Endothelial cell (in vitro differentiated cells): Measurements from ENCODE around the gene DHX9. TPM values are rescaled to one million over a fixed set of nuclear protein-coding genes. Genes with fewer than 3 reads are reported as not detected.

Experiments
- DNase-seq: peaks from one replicate; pipeline ENCODE4 v3.0.0; 2021; ENCODE audit warnings: low spot score
- H3K27ac Mint-ChIP-seq: one replicate; pipeline ENCODE4 v1.8.0; 2021; ENCODE audit warnings: mixed read lengths, inconsistent platforms; ENCODE audit not compliant: unreplicated experiment
- H3K27me3 Mint-ChIP-seq: one replicate; pipeline ENCODE4 v1.8.0; 2021; ENCODE audit warnings: mild to moderate bottlenecking, moderate library complexity, mixed read lengths, inconsistent platforms; ENCODE audit not compliant: unreplicated experiment
- H3K36me3 Mint-ChIP-seq: one replicate; pipeline ENCODE4 v1.8.0; 2021; ENCODE audit warnings: mild to moderate bottlenecking, low read depth, mixed read lengths, inconsistent platforms; ENCODE audit not compliant: unreplicated experiment
- H3K4me1 Mint-ChIP-seq: one replicate; pipeline ENCODE4 v1.8.0; 2021; ENCODE audit warnings: mild to moderate bottlenecking, mixed read lengths, inconsistent platforms; ENCODE audit not compliant: unreplicated experiment
- H3K4me3 Mint-ChIP-seq: one replicate; pipeline ENCODE4 v1.8.0; 2021; ENCODE audit warnings: mild to moderate bottlenecking, mixed read lengths, inconsistent platforms; ENCODE audit not compliant: unreplicated experiment
- H3K9me3 Mint-ChIP-seq: one replicate; pipeline ENCODE4 v1.8.0; 2021; ENCODE audit warnings: mixed read lengths, inconsistent platforms; ENCODE audit not compliant: unreplicated experiment
- CTCF ChIP-seq: fragments of 200-600 bp; sonication (generic); IDR thresholded peaks from one replicate; pipeline ENCODE4 v1.5.0; 2021; ENCODE audit warnings: antibody characterized with exemption; ENCODE audit not compliant: unreplicated experiment
- total RNA-seq: library from RNA; stranded (reverse); fragmentation: NEBNext Ultra II Directional; extraction: Animal tissue kit (Norgen Biotek cat#: 25700); gene quantifications from one replicate; pipeline ENCODE4 v1.2.1, GENCODE V29; 2021; ENCODE audit not compliant: unreplicated experiment

DHX9 gene
- total RNA-seq, 1 donor from 2014 or later = 182 TPM

GRCh38 chr1:182795563-182796228 lies 43.5 kb upstream of the DHX9 start:
- TF ChIP-seq CTCF = no peak
- H3K27ac Mint-ChIP-seq = no peak overlapping the region
- no peaks in the 10 kb centered on the region for H3K9me3 Mint-ChIP-seq
- H3K36me3 Mint-ChIP-seq = no peaks in the 10 kb centered on the region
- no peaks in the 10 kb centered on the region for H3K27me3 Mint-ChIP-seq
- peaks cover 4% of the 10 kb centered on the region for H3K4me1 Mint-ChIP-seq
- no peak for DNase-seq
- H3K4me3 Mint-ChIP-seq = no peak overlapping the region

GRCh38 chr1:182802006-182802803 lies 36.9 kb upstream of the DHX9 start:
- no peak for TF ChIP-seq CTCF
- no peak for DNase-seq
- H3K27me3 Mint-ChIP-seq = no peaks in the 10 kb centered on the region
- H3K27ac Mint-ChIP-seq = no peak overlapping the region
- no peaks in the 10 kb centered on the region for H3K4me1 Mint-ChIP-seq
- H3K36me3 Mint-ChIP-seq = no peaks in the 10 kb centered on the region
- no peaks in the 10 kb centered on the region for H3K9me3 Mint-ChIP-seq
- no peak overlapping the region for H3K4me3 Mint-ChIP-seq

GRCh38 chr1:182803846-182804245 lies 35.3 kb upstream of the DHX9 start:
- DNase-seq = no peak
- Mint-ChIP-seq H3K4me1 (no peaks in the 10 kb centered on the region), H3K27me3 (no peaks in the 10 kb centered on the region), H3K4me3 (no peak overlapping the region), H3K36me3 (no peaks in the 10 kb centered on the region), H3K27ac (no peak overlapping the region), H3K9me3 (no peaks in the 10 kb centered on the region)
- no peak for TF ChIP-seq CTCF

- no peak overlapping the region for H3K27ac Mint-ChIP-seq
- H3K9me3 Mint-ChIP-seq = no peaks in the 10 kb centered on the region
- H3K36me3 Mint-ChIP-seq = no peaks in the 10 kb centered on the region
- DNase-seq = no peak
- no peak overlapping the region for H3K4me3 Mint-ChIP-seq
- no peaks in the 10 kb centered on the region for H3K4me1 Mint-ChIP-seq
- no peak for TF ChIP-seq CTCF
- H3K27me3 Mint-ChIP-seq = no peaks in the 10 kb centered on the region
Observed at GRCh38 chr1:182806015-182806678, 33.0 kb upstream of the DHX9 start.
